K562 (cell line): ENCODE results near the gene EFR3B. TPM values are rescaled to one million over a fixed set of nuclear protein-coding genes. Genes with fewer than 3 reads are reported as not detected.

Experiments used
- ATAC-seq: fragments of 200-7000 bp; cut with Tn5 transposase; 3 replicates; pipeline ENCODE4 v1.9.1; 2020; ENCODE audit warnings: moderate library complexity
- BruUV-seq: library from RNA; stranded (reverse); fragments of 400-500 nt; replicated peaks from 2 replicates; lab custom pipeline; 2021; lab: Mats Ljungman, UMichigan
- CTCF ChIA-PET: fragments of 300-600 bp; formaldehyde crosslinking; extraction: SDS; loops from one replicate; lab custom pipeline; 2021; ENCODE audit warnings: low intra/inter-chr PET ratio; lab: Yijun Ruan, JAX
- POLR2A ChIA-PET: fragments of 300-600, 350-650 bp; sonication (Branson Sonifier 250); formaldehyde crosslinking; extraction: SDS; loops from one replicate; lab custom pipeline; 2021; ENCODE audit warnings: antibody characterized with exemption, inconsistent platforms; lab: Yijun Ruan, JAX
- DNase-seq, 4 experiments: peaks; one replicate each; pipeline versions ENCODE4 v3.0.0 to v3.0.0-alpha.2; 2011 to 2018; ENCODE audit warnings: low spot score in 3 of 4, mixed read lengths in 3 of 4; ENCODE audit errors: extremely low read depth in 1 of 4
- FAIRE-seq: peaks from 2 replicates; lab custom pipeline; 2011; peaks lifted over from hg19 to GRCh38; lab: Jason Lieb, UNC
- H2AFZ ChIP-seq: 2 replicates; pipeline ENCODE4 v1.6.0; 2011; ENCODE audit warnings: low read depth, low read length, control low read depth, inconsistent platforms
- H3K27ac ChIP-seq: fragments of 200-600 bp; 3 replicates; pipeline ENCODE4 v1.8.0; 2011; ENCODE audit warnings: low read depth, mild to moderate bottlenecking, control low read depth, inconsistent platforms, low read length, moderate library complexity, mixed read lengths; ENCODE audit errors: extremely low read depth
- H3K27me3 ChIP-seq, 2 experiments: fragments of 300-600 bp in 1 of 2; 2 replicates in 1 of 2; 3 replicates in 1 of 2; pipeline versions ENCODE4 v1.6.0 to v1.8.0; 2011; ENCODE audit warnings: inconsistent platforms in 2 of 2, low read length in 2 of 2, mild to moderate bottlenecking in 1 of 2, mixed read lengths in 1 of 2, moderate library complexity in 1 of 2; ENCODE audit not compliant: control insufficient read depth in 2 of 2, insufficient read depth in 2 of 2
- H3K36me3 ChIP-seq: fragments of 300-600 bp; 3 replicates; pipeline ENCODE4 v1.8.0; 2011; ENCODE audit warnings: mild to moderate bottlenecking, low read length, inconsistent platforms; ENCODE audit not compliant: control insufficient read depth, insufficient read depth
- H3K4me1 ChIP-seq, 2 experiments: fragments of 200-600 bp in 1 of 2; replicated peaks in 1 of 2; 2 replicates in 1 of 2; 3 replicates in 1 of 2; pipeline versions ENCODE4 v1.5.1 to v1.8.0; 2011; ENCODE audit warnings: inconsistent platforms in 2 of 2, low read length in 2 of 2, mild to moderate bottlenecking in 1 of 2, mixed read lengths in 1 of 2, moderate library complexity in 1 of 2; ENCODE audit not compliant: control insufficient read depth in 2 of 2, insufficient read depth in 2 of 2
- H3K4me2 ChIP-seq: 2 replicates; pipeline ENCODE4 v1.6.1; 2011; ENCODE audit warnings: low read length, control low read depth, inconsistent platforms, mixed read lengths; ENCODE audit not compliant: insufficient read depth
- H3K4me3 ChIP-seq: fragments of 200-600 bp; sonication (generic), shearing (Covaris generic); 2 replicates; pipeline ENCODE4 v1.5.1; 2016; ENCODE audit warnings: control low read depth, inconsistent platforms
- H3K79me2 ChIP-seq: fragments of 200-600 bp; 3 replicates; pipeline ENCODE4 v1.8.0; 2011; ENCODE audit warnings: low read length, inconsistent platforms; ENCODE audit not compliant: control insufficient read depth, insufficient read depth
- H3K9ac ChIP-seq, 2 experiments: 2 replicates each; pipeline versions ENCODE4 v1.6.0 to v1.6.1; 2011; ENCODE audit warnings: low read depth in 2 of 2, low read length in 2 of 2, control low read depth in 1 of 2, inconsistent platforms in 1 of 2, mild to moderate bottlenecking in 1 of 2, mixed read lengths in 1 of 2; ENCODE audit not compliant: insufficient read depth in 1 of 2
- H3K9me1 ChIP-seq: one replicate; pipeline ENCODE4 v1.6.0; 2011; ENCODE audit warnings: inconsistent platforms, mild to moderate bottlenecking, low read length, moderate library complexity; ENCODE audit not compliant: control insufficient read depth, insufficient read depth
- H3K9me3 ChIP-seq: replicated peaks from 2 replicates; pipeline ENCODE4 v1.5.1; 2011; ENCODE audit warnings: low read depth, low read length, inconsistent platforms; ENCODE audit not compliant: control insufficient read depth, insufficient read depth
- H4K20me1 ChIP-seq: replicated peaks from 2 replicates; pipeline ENCODE4 v1.6.1; 2011; ENCODE audit warnings: low read length, inconsistent platforms, mixed read lengths; ENCODE audit not compliant: control insufficient read depth, insufficient read depth
- ETV6 ChIP-seq, 3 experiments: fragments of 150-350 bp in 1 of 3; sonication (generic) in 1 of 3; formaldehyde crosslinking in 1 of 3; IDR thresholded peaks; 2 replicates each; pipeline versions ENCODE4 v1.6.1 to v1.8.0; 2014 to 2022; ENCODE audit warnings: borderline replicate concordance in 2 of 3, low read depth in 2 of 3, antibody characterized with exemption in 1 of 3, low read length in 1 of 3, mild to moderate bottlenecking in 1 of 3, missing genetic modification reagents in 1 of 3
- FOXA3 ChIP-seq, 2 experiments: fragments of 450-650 bp in 1 of 2; sonication (generic) in 1 of 2; formaldehyde crosslinking; IDR thresholded peaks in 1 of 2; conservative IDR thresholded peaks in 1 of 2; 2 replicates each; pipeline versions ENCODE4 v1.4.0 to v1.8.0; 2020 to 2022; ENCODE audit warnings: mild to moderate bottlenecking in 2 of 2, missing genetic modification reagents in 1 of 2
- MEIS2 ChIP-seq: fragments of 450-650 bp; IDR thresholded peaks from 2 replicates; pipeline ENCODE4 v1.6.1; 2014; ENCODE audit warnings: mild to moderate bottlenecking; ENCODE audit not compliant: partially characterized antibody
- ZNF282 ChIP-seq: sonication (generic); formaldehyde crosslinking; IDR thresholded peaks from 2 replicates; pipeline ENCODE4 v1.8.1; 2023; ENCODE audit warnings: missing genetic modification reagents
- WGBS: fragments of 100-300 bp; shearing (Covaris generic); methylation state at CpG from one replicate; pipeline ENCODE4 v1.1.6; 2016; ENCODE audit warnings: low coverage, mixed read lengths; ENCODE audit not compliant: insufficient coverage; ENCODE audit errors: missing lambda C conversion rate; 5-methylcytosine and 5-hydroxymethylcytosine counted together
- in situ Hi-C: fragments of 300-500 bp; cut with MboI; formaldehyde crosslinking; loops from 4 replicates; pipeline ENCODE4 v1.15.0; 2018; ENCODE audit warnings: inconsistent platforms, mixed read lengths
- intact Hi-C: fragments of 100-400 bp; cut with micrococcal nuclease; formaldehyde crosslinking; loops from 2 replicates; pipeline ENCODE4 v1.14.2; 2022
- polyA plus RNA-seq, 8 experiments: library from polyadenylated mRNA; depleted of rRNA in 4 of 8; stranded (reverse) in 5 of 8; unstranded in 3 of 8; fragments of >200 nt; fragmentation: Nextera tagmentation in 2 of 8; fragmentation: Illumina TruSeq in 1 of 8; extraction: Ambion mirVana in 2 of 8; extraction: Trizol in 1 of 8; gene quantifications; 2 replicates each; pipeline versions ENCODE4 v1.2.1 to v1.2.3, GENCODE V29; 2011 to 2014; ENCODE audit warnings: inconsistent platforms in 1 of 8, missing spikeins in 1 of 8
- total RNA-seq, 7 experiments: library from RNA; depleted of rRNA in 6 of 7; stranded (reverse); fragments of >200 nt in 6 of 7; fragmentation: Illumina TruSeq in 2 of 7; extraction: Trizol in 2 of 7; gene quantifications; 2 replicates each; pipeline versions ENCODE4 v1.2.1 to v1.2.3, GENCODE V29; 2011 to 2021; ENCODE audit warnings: low replicate concordance in 1 of 7
- TF ChIP-seq, protein P1 (sequence below): sonication (generic); formaldehyde crosslinking; IDR thresholded peaks from 2 replicates; pipeline ENCODE4 v1.8.0; 2022; ENCODE audit warnings: mild to moderate bottlenecking, missing genetic modification reagents
- TF ChIP-seq, protein P2 (sequence below), 2 experiments: IDR thresholded peaks in 1 of 2; conservative IDR thresholded peaks in 1 of 2; 2 replicates each; pipeline ENCODE4 v1.6.1; 2016; ENCODE audit warnings: low read depth in 2 of 2, mild to moderate bottlenecking in 1 of 2, missing compliant biosample characterization in 1 of 2, missing genetic modification characterization in 1 of 2, moderate library complexity in 1 of 2
- TF ChIP-seq, protein P3 (sequence below): fragments of 250-450 bp; sonication (Bioruptor Pico); IDR thresholded peaks from 2 replicates; pipeline ENCODE4 v1.4.0; 2020
- TF ChIP-seq, protein P4 (sequence below): IDR thresholded peaks from 2 replicates; pipeline ENCODE4 v1.6.1; 2012; ENCODE audit warnings: low read depth, low read length, improper control_type of control experiment, borderline replicate concordance

The EFR3B gene
- total and polyA plus RNA-seq, 9 of the 15 experiments (the other 6 are each of a cell fraction or from before 2014, with no cell fraction given): not detected

DNA sequence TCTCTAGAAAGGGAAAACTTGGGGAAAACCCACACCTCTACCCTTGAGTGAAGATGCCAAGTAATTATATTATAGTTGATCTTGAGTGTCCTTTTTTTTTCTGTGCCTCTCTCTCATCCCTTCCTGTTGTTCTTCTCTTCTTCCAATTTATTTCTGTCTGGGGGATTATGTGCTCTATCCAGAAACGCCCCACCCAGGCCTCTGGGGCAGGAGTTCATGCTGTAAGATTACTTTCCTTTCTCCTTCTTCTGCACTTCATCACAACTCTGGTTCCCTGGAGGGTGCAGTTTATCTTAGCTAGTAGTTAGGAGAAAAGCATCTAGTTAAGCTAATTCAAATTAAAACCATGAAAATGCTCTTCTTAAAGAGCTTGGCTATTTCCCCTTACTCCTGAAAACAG, 39.8 kb upstream of the EFR3B start (continued):
- TF ChIP-seq, protein P1, sequence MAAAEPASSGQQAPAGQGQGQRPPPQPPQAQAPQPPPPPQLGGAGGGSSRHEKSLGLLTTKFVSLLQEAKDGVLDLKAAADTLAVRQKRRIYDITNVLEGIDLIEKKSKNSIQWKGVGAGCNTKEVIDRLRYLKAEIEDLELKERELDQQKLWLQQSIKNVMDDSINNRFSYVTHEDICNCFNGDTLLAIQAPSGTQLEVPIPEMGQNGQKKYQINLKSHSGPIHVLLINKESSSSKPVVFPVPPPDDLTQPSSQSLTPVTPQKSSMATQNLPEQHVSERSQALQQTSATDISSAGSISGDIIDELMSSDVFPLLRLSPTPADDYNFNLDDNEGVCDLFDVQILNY (CRISPR knock-in tag): no peak
- TF ChIP-seq ZNF282 (CRISPR knock-in tag) (no peak), ETV6 (IDR thresholded peaks at IDR 0.05; ENCODE audit: borderline replicate concordance in 1 of 2, low read depth in 2 of 2, low read length in 1 of 2) (no peak), ETV6 (CRISPR knock-in tag; IDR thresholded peaks at IDR 0.05; ENCODE audit: borderline replicate concordance) (no peak)
- TF ChIP-seq, protein P2, sequence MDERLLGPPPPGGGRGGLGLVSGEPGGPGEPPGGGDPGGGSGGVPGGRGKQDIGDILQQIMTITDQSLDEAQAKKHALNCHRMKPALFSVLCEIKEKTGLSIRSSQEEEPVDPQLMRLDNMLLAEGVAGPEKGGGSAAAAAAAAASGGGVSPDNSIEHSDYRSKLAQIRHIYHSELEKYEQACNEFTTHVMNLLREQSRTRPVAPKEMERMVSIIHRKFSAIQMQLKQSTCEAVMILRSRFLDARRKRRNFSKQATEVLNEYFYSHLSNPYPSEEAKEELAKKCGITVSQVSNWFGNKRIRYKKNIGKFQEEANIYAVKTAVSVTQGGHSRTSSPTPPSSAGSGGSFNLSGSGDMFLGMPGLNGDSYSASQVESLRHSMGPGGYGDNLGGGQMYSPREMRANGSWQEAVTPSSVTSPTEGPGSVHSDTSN (CRISPR knock-in tag; IDR thresholded peaks at IDR 0.05; ENCODE audit: low read depth): no peak
- TF ChIP-seq, protein P2 (tag; conservative IDR thresholded peaks at IDR 0.05; ENCODE audit: low read depth): no peak
- TF ChIP-seq, all 486 proteins: peak for 0

DNA sequence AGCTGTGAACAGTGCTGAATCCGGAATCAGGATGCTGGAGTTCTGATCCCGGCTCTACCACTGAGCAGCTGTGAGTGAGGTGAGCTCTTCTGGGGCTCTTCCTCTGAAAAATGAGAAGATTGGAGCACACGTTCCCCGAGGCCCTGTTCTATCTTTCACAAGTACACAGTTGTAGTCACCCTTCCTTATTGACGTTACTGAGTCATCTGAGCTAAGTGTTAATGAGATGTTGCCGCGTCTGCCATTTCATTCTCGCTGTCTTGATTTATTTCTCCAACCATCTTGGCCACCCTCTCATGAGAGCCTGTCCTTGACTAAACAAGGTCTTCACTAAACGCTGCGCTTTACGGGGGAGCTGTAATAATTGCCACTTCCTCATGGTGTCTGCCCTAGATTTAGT, 31.9 kb upstream of the EFR3B start:
- H3K36me3 ChIP-seq: no peaks in the 10 kb centered on the region
- intact Hi-C loops: no loop called here
- H3K4me3 ChIP-seq: no peak overlapping the region
- ChIA-PET CTCF (no interaction called here), POLR2A (interaction anchor here (0.6 to 1.1 kb wide), 3 partner anchors 8 to 276 kb away, joined by 3 to 7 read pairs (median 3); no protein-coding TSS in a partner anchor)
- no peaks in the 10 kb centered on the region for H3K9me3 ChIP-seq
- ATAC-seq (peak; percentile 62), FAIRE-seq (no peak), DNase-seq (no peak)
- H2AFZ ChIP-seq: no peak overlapping the region
- no peak overlapping the region for H3K9ac ChIP-seq
- H3K9me1 ChIP-seq: no peaks in the 10 kb centered on the region
- no peaks in the 10 kb centered on the region for H3K79me2 ChIP-seq
- in situ Hi-C loops: no loop called here
- peaks cover 14 to 28% of the 10 kb centered on the region in 2 experiments for H3K27me3 ChIP-seq
- H3K4me1 ChIP-seq: no peaks in the 10 kb centered on the region; a peak in 1 of 5 replicates
- no peaks in the 10 kb centered on the region; the same call in 1 of the 2 replicates for H4K20me1 ChIP-seq
- H3K27ac ChIP-seq: no peak overlapping the region
- 2% methylated on average over 11 of the region's 11 CpGs for WGBS
- H3K4me2 ChIP-seq: no peak overlapping the region
- no TSS peak for BruUV-seq
- TF ChIP-seq, protein P3, sequence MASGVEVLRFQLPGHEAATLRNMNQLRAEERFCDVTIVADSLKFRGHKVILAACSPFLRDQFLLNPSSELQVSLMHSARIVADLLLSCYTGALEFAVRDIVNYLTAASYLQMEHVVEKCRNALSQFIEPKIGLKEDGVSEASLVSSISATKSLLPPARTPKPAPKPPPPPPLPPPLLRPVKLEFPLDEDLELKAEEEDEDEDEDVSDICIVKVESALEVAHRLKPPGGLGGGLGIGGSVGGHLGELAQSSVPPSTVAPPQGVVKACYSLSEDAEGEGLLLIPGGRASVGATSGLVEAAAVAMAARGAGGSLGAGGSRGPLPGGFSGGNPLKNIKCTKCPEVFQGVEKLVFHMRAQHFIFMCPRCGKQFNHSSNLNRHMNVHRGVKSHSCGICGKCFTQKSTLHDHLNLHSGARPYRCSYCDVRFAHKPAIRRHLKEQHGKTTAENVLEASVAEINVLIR (CRISPR knock-in tag): no peak
- TF ChIP-seq FOXA3 (CRISPR knock-in tag; conservative IDR thresholded peaks at IDR 0.05 in 1 of 2, IDR thresholded peaks at IDR 0.05 in 1 of 2) (peak in 1 of 2 experiments; percentile 34; a peak in 1 of 4 replicates), MEIS2 (peak; percentile 87)
- TF ChIP-seq, protein P4, sequence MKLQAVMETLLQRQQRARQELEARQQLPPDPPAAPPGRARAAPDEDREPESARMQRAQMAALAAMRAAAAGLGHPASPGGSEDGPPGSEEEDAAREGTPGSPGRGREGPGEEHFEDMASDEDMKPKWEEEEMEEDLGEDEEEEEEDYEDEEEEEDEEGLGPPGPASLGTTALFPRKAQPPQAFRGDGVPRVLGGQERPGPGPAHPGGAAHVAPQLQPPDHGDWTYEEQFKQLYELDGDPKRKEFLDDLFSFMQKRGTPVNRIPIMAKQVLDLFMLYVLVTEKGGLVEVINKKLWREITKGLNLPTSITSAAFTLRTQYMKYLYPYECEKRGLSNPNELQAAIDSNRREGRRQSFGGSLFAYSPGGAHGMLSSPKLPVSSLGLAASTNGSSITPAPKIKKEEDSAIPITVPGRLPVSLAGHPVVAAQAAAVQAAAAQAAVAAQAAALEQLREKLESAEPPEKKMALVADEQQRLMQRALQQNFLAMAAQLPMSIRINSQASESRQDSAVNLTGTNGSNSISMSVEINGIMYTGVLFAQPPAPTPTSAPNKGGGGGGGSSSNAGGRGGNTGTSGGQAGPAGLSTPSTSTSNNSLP: no peak
